Cardiac ventricle fibroblast (primary cell): ENCODE data around the gene TINAG. TPM values are rescaled to one million over a fixed set of nuclear protein-coding genes. Genes with fewer than 3 reads are reported as not detected.

ENCODE experiments used
- total RNA-seq: library from RNA; depleted of rRNA; stranded (reverse); fragments of >200 nt; gene quantifications from 2 replicates; pipeline ENCODE4 v1.2.3, GENCODE V29; 2015

The TINAG gene
- not detected in 2 replicates for total RNA-seq

GRCh38 chr6:54308289-54308985 is at the start of gene TINAG:
Gene TINAG (plus strand): TSS chr6:54308441. CDS start chr6:54308551, 110 bp downstream.

Other genes with a start within 250 kb of the TINAG start
- gene MLIP, start 197.0 kb upstream of the TINAG start, total RNA-seq: under 0.01 TPM in 1 of 2 replicates, not detected in the other